Endothelial cell of umbilical vein (primary cell): ENCODE measurements around the gene GPR153. TPM values are rescaled to one million over a fixed set of nuclear protein-coding genes. Genes with fewer than 3 reads are reported as not detected.

Experiments
- BruUV-seq: library from RNA; stranded (reverse); fragments of 400-500 nt; replicated peaks from 2 replicates; lab custom pipeline; 2021; lab: Mats Ljungman, UMichigan
- CTCF ChIA-PET: fragments of 300-600, 350-600 bp; sonication (Branson Sonifier 250); formaldehyde crosslinking; loops from one replicate; lab custom pipeline; 2021; ENCODE audit warnings: antibody characterized with exemption, inconsistent platforms; lab: Charles Lee
- POLR2A ChIA-PET: fragments of 300-600, 350-600 bp; sonication (Branson Sonifier 250); formaldehyde crosslinking; loops from one replicate; lab custom pipeline; 2021; ENCODE audit warnings: antibody characterized with exemption, inconsistent platforms; lab: Charles Lee
- DNase-seq: peaks from one replicate; pipeline ENCODE4 v3.0.0-alpha.2; 2011; ENCODE audit warnings: low read depth, low spot score
- FAIRE-seq: peaks from 2 replicates; lab custom pipeline; 2011; peaks lifted over from hg19 to GRCh38; lab: Jason Lieb, UNC
- H2AFZ ChIP-seq: 2 replicates; pipeline ENCODE4 v1.6.0; 2012; ENCODE audit warnings: low read depth, low read length, control low read depth, inconsistent platforms
- H3K27ac ChIP-seq: 2 replicates; pipeline ENCODE4 v1.5.1; 2011; ENCODE audit warnings: low read depth, mild to moderate bottlenecking, control low read depth, low read length, moderate library complexity; ENCODE audit not compliant: insufficient read depth
- H3K27me3 ChIP-seq, 2 experiments: 2 replicates each; pipeline versions ENCODE4 v1.6.0 to v1.6.1; 2011; ENCODE audit warnings: low read length in 2 of 2, mixed read lengths in 1 of 2; ENCODE audit not compliant: control insufficient read depth in 2 of 2, insufficient read depth in 2 of 2
- H3K36me3 ChIP-seq, 2 experiments: 2 replicates in 1 of 2; 3 replicates in 1 of 2; pipeline ENCODE4 v1.5.1; 2011; ENCODE audit warnings: low read length in 2 of 2, mild to moderate bottlenecking in 1 of 2, moderate library complexity in 1 of 2; ENCODE audit not compliant: control insufficient read depth in 2 of 2, insufficient read depth in 2 of 2; ENCODE audit errors: extremely low read depth in 1 of 2
- H3K4me1 ChIP-seq: 3 replicates; pipeline ENCODE4 v1.5.1; 2011; ENCODE audit warnings: mild to moderate bottlenecking, low read length; ENCODE audit not compliant: control insufficient read depth, insufficient read depth; ENCODE audit errors: extremely low read depth
- H3K4me2 ChIP-seq: 2 replicates; pipeline ENCODE4 v1.6.1; 2011; ENCODE audit warnings: low read length, control low read depth, mixed read lengths; ENCODE audit not compliant: insufficient read depth
- H3K4me3 ChIP-seq, 3 experiments: fragments of 200-600 bp in 1 of 3; sonication (generic), shearing (Covaris generic) in 1 of 3; replicated peaks in 1 of 3; 2 replicates each; pipeline ENCODE4 v1.5.1; 2011 to 2016; ENCODE audit warnings: control low read depth in 3 of 3, low read length in 3 of 3, mild to moderate bottlenecking in 2 of 3, inconsistent platforms in 1 of 3, low read depth in 1 of 3, moderate library complexity in 1 of 3; ENCODE audit not compliant: insufficient read depth in 1 of 3
- H3K79me2 ChIP-seq: 2 replicates; pipeline ENCODE4 v1.6.0; 2012; ENCODE audit warnings: low read length, inconsistent platforms; ENCODE audit not compliant: control insufficient read depth, insufficient read depth
- H3K9ac ChIP-seq: replicated peaks from 2 replicates; pipeline ENCODE3; 2011; ENCODE audit warnings: low read length, control low read depth; ENCODE audit not compliant: insufficient read depth; ENCODE audit errors: extremely low read depth
- H3K9me1 ChIP-seq: replicated peaks from 3 replicates; pipeline ENCODE4 v1.6.0; 2011; ENCODE audit warnings: mild to moderate bottlenecking, low read length; ENCODE audit not compliant: control insufficient read depth, insufficient read depth; ENCODE audit errors: extremely low read depth
- H3K9me3 ChIP-seq: replicated peaks from 2 replicates; pipeline ENCODE4 v1.5.1; 2012; ENCODE audit warnings: low read length, inconsistent platforms; ENCODE audit not compliant: control insufficient read depth, insufficient read depth
- H4K20me1 ChIP-seq: replicated peaks from 2 replicates; pipeline ENCODE3; 2011; ENCODE audit warnings: mild to moderate bottlenecking, low read length; ENCODE audit not compliant: control insufficient read depth, insufficient read depth; ENCODE audit errors: extremely low read depth
- EZH2 ChIP-seq: IDR thresholded peaks from 2 replicates; pipeline ENCODE4 v1.6.1; 2012; ENCODE audit warnings: borderline replicate concordance, low read depth, mild to moderate bottlenecking, moderate library complexity, low read length, inconsistent platforms; ENCODE audit not compliant: severe bottlenecking
- FOS ChIP-seq: IDR thresholded peaks from 2 replicates; pipeline ENCODE4 v1.6.1; 2011; ENCODE audit warnings: mild to moderate bottlenecking, low read length, moderate library complexity, borderline replicate concordance; ENCODE audit not compliant: insufficient read depth
- GATA2 ChIP-seq: IDR thresholded peaks from 2 replicates; pipeline ENCODE4 v1.7.0; 2011; ENCODE audit warnings: low read depth, mild to moderate bottlenecking, moderate library complexity, mixed read lengths, low read length; ENCODE audit not compliant: insufficient read length, insufficient read depth
- JUN ChIP-seq: IDR thresholded peaks from 2 replicates; pipeline ENCODE4 v1.6.1; 2011; ENCODE audit warnings: borderline replicate concordance, low read depth; ENCODE audit not compliant: insufficient read length, insufficient read depth
- MYC ChIP-seq: IDR thresholded peaks from one replicate; pipeline ENCODE4 v1.6.1; 2011; ENCODE audit warnings: mild to moderate bottlenecking, low read depth, low read length
- POLR2A ChIP-seq: IDR thresholded peaks from 2 replicates; pipeline ENCODE4 v1.6.1; 2012; ENCODE audit warnings: low read depth, mild to moderate bottlenecking, control low read depth, low read length
- POLR2AphosphoS5 ChIP-seq: IDR thresholded peaks from 2 replicates; pipeline ENCODE4 v1.6.1; 2012; ENCODE audit warnings: low read depth, mild to moderate bottlenecking, control low read depth, low read length, moderate library complexity; ENCODE audit not compliant: insufficient read depth
- dilution Hi-C: fragments of 300-500 bp; cut with MboI; formaldehyde crosslinking; loops from one replicate; pipeline ENCODE4 v1.15.0; 2019; ENCODE audit warnings: low sequenced_read_pairs; ENCODE audit not compliant: extremely low pct_ligation_motif_present
- intact Hi-C: fragments of 100-400 bp; cut with micrococcal nuclease; formaldehyde crosslinking; loops from one replicate; pipeline ENCODE4 v1.10.0; 2022
- polyA plus RNA-seq, 4 experiments: library from polyadenylated mRNA; depleted of rRNA in 3 of 4; stranded (reverse) in 3 of 4; unstranded in 1 of 4; fragments of >200 nt; gene quantifications; 2 replicates each; pipeline versions ENCODE4 v1.2.1 to v1.2.3, GENCODE V29; 2011 to 2012; ENCODE audit warnings: missing spikeins in 1 of 4
- total RNA-seq: library from RNA; stranded (reverse); gene quantifications from 2 replicates; pipeline ENCODE4 v1.2.3, GENCODE V29; 2021
- TF ChIP-seq, protein P1 (sequence below): IDR thresholded peaks from 2 replicates; pipeline ENCODE4 v1.6.1; 2011; ENCODE audit not compliant: insufficient read depth, insufficient read length
- TF ChIP-seq, protein P2 (sequence below), 2 donors: IDR thresholded peaks; 1 replicate in 1 of 2; 2 replicates in 1 of 2; pipeline ENCODE4 v1.5.1; 2011; ENCODE audit warnings: low read length in 2 of 2, mild to moderate bottlenecking in 2 of 2, moderate library complexity in 2 of 2, control low read depth in 1 of 2, inconsistent platforms in 1 of 2, low read depth in 1 of 2; ENCODE audit not compliant: insufficient read depth in 1 of 2; ENCODE audit errors: extremely low read depth in 1 of 2

GPR153 gene
- total and polyA plus RNA-seq, 2 donors (not counting 3 experiments of a cell fraction or from before 2014, with no cell fraction given) = 3.1 to 3.9 TPM

DNA sequence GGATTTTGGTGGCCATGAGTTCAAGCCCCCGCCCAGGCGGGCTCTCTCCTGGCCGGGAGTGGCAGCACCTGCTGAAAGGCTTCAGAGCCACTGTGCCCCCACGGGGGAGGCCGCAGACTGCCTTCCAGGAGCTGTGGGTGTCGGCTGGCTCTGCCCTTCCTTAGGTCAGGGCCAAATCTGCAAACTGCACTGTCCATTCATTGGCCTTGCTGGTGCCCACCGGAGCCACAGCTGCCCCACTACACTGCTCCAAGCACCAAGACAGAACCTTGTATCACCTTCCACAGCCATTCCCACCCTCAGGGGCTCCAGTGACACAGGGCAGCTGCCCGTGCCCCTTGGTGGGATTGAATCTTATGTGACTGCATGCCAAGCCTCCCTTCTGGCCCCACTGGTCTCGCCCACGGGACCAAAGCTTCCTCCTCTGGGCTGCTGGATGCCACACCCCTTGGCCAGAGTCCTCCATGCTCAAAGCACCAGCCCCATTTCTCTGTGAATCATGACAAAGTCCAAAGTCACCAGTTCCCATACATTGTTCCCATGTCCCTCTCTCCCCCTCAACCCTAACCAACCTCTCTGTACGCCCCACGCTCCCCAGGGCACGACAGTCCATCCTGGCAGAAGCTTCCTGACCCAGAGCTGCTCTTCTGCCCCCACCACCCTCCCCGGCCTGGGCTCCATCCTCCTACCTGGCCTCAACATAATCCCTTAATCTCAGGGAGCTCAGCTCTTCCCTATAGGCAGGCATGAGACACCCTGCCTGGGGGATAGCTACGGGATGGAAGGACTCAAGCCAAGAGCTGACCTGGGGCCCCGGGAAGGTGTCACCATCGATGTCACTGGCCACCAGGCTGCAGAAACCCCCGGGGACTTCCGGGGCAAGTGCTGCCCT, 20.9 kb upstream of the GPR153 start:
- no peaks in the 10 kb centered on the region for H4K20me1 ChIP-seq
- H3K4me2 ChIP-seq = no peak overlapping the region
- no peak overlapping the region for H3K9ac ChIP-seq
- no peaks in the 10 kb centered on the region for H3K79me2 ChIP-seq
- CTCF ChIA-PET = interaction anchor here (1.6 kb wide), 1 partner anchor 35 kb away, joined by 7 read pairs; no protein-coding TSS in a partner anchor
- no peak for DNase-seq
- TF ChIP-seq JUN = no peak
- TF ChIP-seq, protein P1, sequence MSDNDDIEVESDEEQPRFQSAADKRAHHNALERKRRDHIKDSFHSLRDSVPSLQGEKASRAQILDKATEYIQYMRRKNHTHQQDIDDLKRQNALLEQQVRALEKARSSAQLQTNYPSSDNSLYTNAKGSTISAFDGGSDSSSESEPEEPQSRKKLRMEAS = no peak
- TF ChIP-seq POLR2AphosphoS5 = no peak
- TF ChIP-seq GATA2 = no peak
- no peak for TF ChIP-seq POLR2A
- TF ChIP-seq EZH2 = no peak
- TF ChIP-seq MYC = no peak
- TF ChIP-seq FOS = no peak
- TF ChIP-seq, protein P2, sequence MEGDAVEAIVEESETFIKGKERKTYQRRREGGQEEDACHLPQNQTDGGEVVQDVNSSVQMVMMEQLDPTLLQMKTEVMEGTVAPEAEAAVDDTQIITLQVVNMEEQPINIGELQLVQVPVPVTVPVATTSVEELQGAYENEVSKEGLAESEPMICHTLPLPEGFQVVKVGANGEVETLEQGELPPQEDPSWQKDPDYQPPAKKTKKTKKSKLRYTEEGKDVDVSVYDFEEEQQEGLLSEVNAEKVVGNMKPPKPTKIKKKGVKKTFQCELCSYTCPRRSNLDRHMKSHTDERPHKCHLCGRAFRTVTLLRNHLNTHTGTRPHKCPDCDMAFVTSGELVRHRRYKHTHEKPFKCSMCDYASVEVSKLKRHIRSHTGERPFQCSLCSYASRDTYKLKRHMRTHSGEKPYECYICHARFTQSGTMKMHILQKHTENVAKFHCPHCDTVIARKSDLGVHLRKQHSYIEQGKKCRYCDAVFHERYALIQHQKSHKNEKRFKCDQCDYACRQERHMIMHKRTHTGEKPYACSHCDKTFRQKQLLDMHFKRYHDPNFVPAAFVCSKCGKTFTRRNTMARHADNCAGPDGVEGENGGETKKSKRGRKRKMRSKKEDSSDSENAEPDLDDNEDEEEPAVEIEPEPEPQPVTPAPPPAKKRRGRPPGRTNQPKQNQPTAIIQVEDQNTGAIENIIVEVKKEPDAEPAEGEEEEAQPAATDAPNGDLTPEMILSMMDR (IDR thresholded peaks at IDR 0.05; ENCODE audit: extremely low read depth in 1 of 2, insufficient read depth in 1 of 2, low read depth in 1 of 2, low read length in 2 of 2) = no peak
- H3K4me1 ChIP-seq = no peaks in the 10 kb centered on the region
- H3K36me3 ChIP-seq = no peaks in the 10 kb centered on the region
- H3K9me3 ChIP-seq = no peaks in the 10 kb centered on the region
- intact Hi-C loops = loop anchor here (1.0 kb wide), 1 partner anchor 35 kb away; no protein-coding TSS in a partner anchor
- no peaks in the 10 kb centered on the region for H3K27me3 ChIP-seq
- H2AFZ ChIP-seq = no peak overlapping the region
- BruUV-seq = no TSS peak
- no peak for FAIRE-seq
- POLR2A ChIA-PET = no interaction called here
- dilution Hi-C loops = no loop called here
- H3K27ac ChIP-seq = no peak overlapping the region
- no peaks in the 10 kb centered on the region for H3K9me1 ChIP-seq
- H3K4me3 ChIP-seq = no peak overlapping the region
